Ovary (tissue), 9 donors: Measurements from ENCODE around the gene TRAPPC2L. TPM values are rescaled to one million over a fixed set of nuclear protein-coding genes. Genes with fewer than 3 reads are reported as not detected.

Experiments used
- DNase-seq, 5 donors: peaks; one replicate each; pipeline ENCODE4 v3.0.0-alpha.2; 2019 to 2020
- H3K27ac ChIP-seq, 2 donors: fragments of 200-600 bp; one replicate each; pipeline versions ENCODE4 v1.5.1 to v1.8.0; 2019 to 2022
- H3K27me3 ChIP-seq: fragments of 200-600 bp; one replicate; pipeline ENCODE4 v1.8.0; 2022
- H3K36me3 ChIP-seq: fragments of 200-600 bp; sonication (generic); one replicate; pipeline ENCODE4 v1.5.1; 2019
- H3K4me1 ChIP-seq: one replicate; pipeline ENCODE4 v1.8.1; 2013; ENCODE audit warnings: mild to moderate bottlenecking, moderate library complexity; ENCODE audit not compliant: insufficient read depth
- H3K4me3 ChIP-seq: fragments of 200-600 bp; sonication (generic); one replicate; pipeline ENCODE4 v1.5.1; 2017
- H3K9me3 ChIP-seq, 2 donors: fragments of 200-600 bp in 1 of 2; sonication (generic) in 1 of 2; one replicate each; pipeline versions ENCODE4 v1.5.1 to v1.8.1; 2013 to 2019; ENCODE audit warnings: mild to moderate bottlenecking in 1 of 2, moderate library complexity in 1 of 2
- EP300 ChIP-seq: sonication (generic); formaldehyde crosslinking; IDR thresholded peaks from one replicate; pipeline ENCODE4 v1.6.1; 2017; ENCODE audit warnings: antibody characterized with exemption
- POLR2A ChIP-seq: fragments of 450-650 bp; IDR thresholded peaks from one replicate; pipeline ENCODE4 v1.6.1; 2017; ENCODE audit warnings: antibody characterized with exemption, mild to moderate bottlenecking, moderate library complexity
- WGBS, 3 donors: extraction: QIAGEN DNeasy Blood & Tissue Kit in 1 of 3; methylation state at CpG; one replicate each; pipeline versions ENCODE4 v1.1.5 to v1.1.7; 2013 to 2017; 5-methylcytosine and 5-hydroxymethylcytosine counted together
- intact Hi-C, 4 donors: fragments of 100-400 bp; cut with DNase I; formaldehyde crosslinking; loops; one replicate each; pipeline versions ENCODE4 v1.11.0 to v1.15.1; 2022 to 2023
- polyA plus RNA-seq, 2 donors: library from polyadenylated mRNA; stranded (reverse); fragments of 200-250 nt in 1 of 2; fragments of 350-450 nt in 1 of 2; fragmentation: Illumina TruSeq in 1 of 2; extraction: RNeasy Lipid Tissue Mini Kit (QIAGEN cat#74804) in 1 of 2; gene quantifications; one replicate each; pipeline ENCODE4 v1.2.3, GENCODE V29; 2013 to 2014
- total RNA-seq, 7 donors: library from RNA; depleted of rRNA in 2 of 7; stranded (reverse); fragments of >200 nt in 2 of 7; fragmentation: NEBNext Ultra II Directional in 3 of 7; extraction: Animal tissue kit (Norgen Biotek cat#: 25700) in 3 of 7; gene quantifications; one replicate each; pipeline versions ENCODE4 v1.1.0 to v1.2.4, GENCODE V29; 2016 to 2023
- TF ChIP-seq, protein P1 (sequence below), 3 donors: fragments of 450-650 bp in 2 of 3; fragments of 200-600 bp in 1 of 3; IDR thresholded peaks; one replicate each; pipeline versions ENCODE4 v1.5.1 to v1.8.0; 2016 to 2022; ENCODE audit warnings: antibody characterized with exemption in 3 of 3, mild to moderate bottlenecking in 1 of 3
- donor health status: DM: no; HTN: no; CAD: no; lungs with moderate emphysema.
- donor health status: DM: no; HTN: no; CAD: no.
- donor health status: Bipolar disorder and iron deficiency.
- donor health status: DM: yes; HTN: yes; CAD: no.
- donor health status: DM: no; HTN: no; CAD: no.
- donor health status: DM: yes; HTN: yes; CAD: no.

The TRAPPC2L gene
- total and polyA plus RNA-seq, 9 donors, result 37.2 to 101 (median 58.6) TPM

DNA sequence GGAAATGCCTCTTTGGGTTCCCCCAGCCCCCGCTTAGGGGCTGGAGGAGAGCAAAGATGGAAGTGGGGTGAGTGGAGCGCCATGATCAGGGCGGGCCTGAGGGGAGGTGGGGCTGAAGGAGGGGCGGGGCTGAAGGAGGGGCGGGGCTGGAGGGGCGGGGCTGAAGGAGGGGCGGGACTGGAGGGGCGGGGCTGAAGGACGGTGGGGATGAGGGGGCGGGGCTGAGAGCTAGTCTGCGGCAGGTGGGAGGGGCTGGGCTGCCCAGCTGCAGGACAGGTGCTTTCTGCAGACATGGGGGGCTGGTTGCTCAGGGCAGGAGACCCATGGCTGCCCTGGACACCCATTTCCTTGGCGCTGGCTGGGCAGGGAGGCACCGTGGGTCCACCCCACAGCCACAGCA, 48.6 kb downstream of the TRAPPC2L start:
- intact Hi-C loops, result no loop called here
- Histone ChIP-seq H3K4me1 (no peaks in the 10 kb centered on the region), H3K4me3 (no peak overlapping the region), H3K27ac (no peak overlapping the region), H3K36me3 (no peaks in the 10 kb centered on the region), H3K9me3 (no peaks in the 10 kb centered on the region), H3K27me3 (no peaks in the 10 kb centered on the region)
- WGBS, 3 donors, result 23 to 40% (median 33%) methylated on average over 5 to 12 of the region's 13 CpGs
- no peak for DNase-seq
- TF ChIP-seq POLR2A (no peak), EP300 (no peak)
- TF ChIP-seq, protein P1, sequence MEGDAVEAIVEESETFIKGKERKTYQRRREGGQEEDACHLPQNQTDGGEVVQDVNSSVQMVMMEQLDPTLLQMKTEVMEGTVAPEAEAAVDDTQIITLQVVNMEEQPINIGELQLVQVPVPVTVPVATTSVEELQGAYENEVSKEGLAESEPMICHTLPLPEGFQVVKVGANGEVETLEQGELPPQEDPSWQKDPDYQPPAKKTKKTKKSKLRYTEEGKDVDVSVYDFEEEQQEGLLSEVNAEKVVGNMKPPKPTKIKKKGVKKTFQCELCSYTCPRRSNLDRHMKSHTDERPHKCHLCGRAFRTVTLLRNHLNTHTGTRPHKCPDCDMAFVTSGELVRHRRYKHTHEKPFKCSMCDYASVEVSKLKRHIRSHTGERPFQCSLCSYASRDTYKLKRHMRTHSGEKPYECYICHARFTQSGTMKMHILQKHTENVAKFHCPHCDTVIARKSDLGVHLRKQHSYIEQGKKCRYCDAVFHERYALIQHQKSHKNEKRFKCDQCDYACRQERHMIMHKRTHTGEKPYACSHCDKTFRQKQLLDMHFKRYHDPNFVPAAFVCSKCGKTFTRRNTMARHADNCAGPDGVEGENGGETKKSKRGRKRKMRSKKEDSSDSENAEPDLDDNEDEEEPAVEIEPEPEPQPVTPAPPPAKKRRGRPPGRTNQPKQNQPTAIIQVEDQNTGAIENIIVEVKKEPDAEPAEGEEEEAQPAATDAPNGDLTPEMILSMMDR (IDR thresholded peaks at IDR 0.05), result no peak

DNA sequence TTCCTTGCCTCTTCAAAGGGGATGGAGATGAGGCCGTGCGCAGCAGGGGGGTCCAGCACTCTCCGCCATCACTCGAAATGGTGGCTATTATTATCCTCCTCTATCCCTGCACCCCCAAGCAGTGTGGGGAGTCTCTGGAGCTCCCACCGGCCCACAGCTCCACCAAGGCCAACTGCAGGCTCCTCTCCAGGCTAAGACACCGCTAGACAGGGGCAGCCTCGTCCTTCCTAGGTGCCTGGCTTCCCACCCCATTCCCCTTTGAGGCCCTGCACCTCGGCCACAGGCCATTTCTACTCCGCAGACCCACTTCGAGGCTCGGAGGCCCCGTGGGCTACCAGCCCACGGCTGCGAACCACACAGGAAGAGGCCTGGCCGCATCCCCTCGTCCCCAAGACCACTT, 49.1 kb downstream of the TRAPPC2L start:
- 73 to 83% (median 74%) methylated on average over 14 to 16 of the region's 16 CpGs for WGBS, 3 donors
- H3K4me3 ChIP-seq, result no peak overlapping the region
- TF ChIP-seq POLR2A (no peak), EP300 (no peak)
- TF ChIP-seq, protein P1 (IDR thresholded peaks at IDR 0.05), result no peak
- H3K4me1 ChIP-seq, result no peaks in the 10 kb centered on the region
- intact Hi-C loops, result no loop called here
- no peak overlapping the region for H3K27ac ChIP-seq
- H3K36me3 ChIP-seq, result no peaks in the 10 kb centered on the region
- no peaks in the 10 kb centered on the region for H3K27me3 ChIP-seq
- no peak for DNase-seq
- H3K9me3 ChIP-seq, result no peaks in the 10 kb centered on the region

DNA sequence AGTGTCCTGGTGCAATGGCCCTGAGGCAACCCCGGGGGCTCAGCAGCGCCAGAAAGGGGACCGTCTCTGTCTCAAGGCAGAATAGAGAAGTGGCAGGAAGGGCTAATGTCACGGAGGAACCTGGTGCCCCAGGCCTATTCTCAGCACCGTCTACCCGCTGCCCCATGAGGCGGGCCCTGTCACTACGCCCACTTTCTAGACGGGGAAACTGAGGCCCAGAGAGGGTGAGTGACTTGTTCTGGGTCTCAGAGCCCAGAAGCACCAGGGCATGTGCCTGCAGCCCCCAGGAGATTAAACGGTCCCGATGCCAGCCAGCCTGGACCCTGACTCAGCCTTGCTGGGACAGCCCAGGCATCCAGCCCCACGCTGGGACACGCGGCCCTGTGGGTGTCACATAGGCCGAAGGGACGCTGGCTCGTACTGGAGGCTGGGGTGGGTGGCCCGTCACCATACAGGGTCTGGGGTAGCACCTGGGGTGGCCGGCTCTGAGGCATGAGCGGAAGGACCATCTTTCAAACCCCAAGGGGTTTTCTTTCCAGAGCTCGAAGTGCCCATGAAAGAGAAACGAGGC, 49.7 kb downstream of the TRAPPC2L start:
- H3K36me3 ChIP-seq, result no peaks in the 10 kb centered on the region
- WGBS, 3 donors, result 85 to 93% (median 89%) methylated on average over 22 of the region's 22 CpGs
- H3K4me1 ChIP-seq, result no peaks in the 10 kb centered on the region
- H3K27ac ChIP-seq, result no peak overlapping the region
- no peak for DNase-seq
- no peak for TF ChIP-seq POLR2A
- TF ChIP-seq, protein P1 (IDR thresholded peaks at IDR 0.05), result no peak
- no peak for TF ChIP-seq EP300
- H3K9me3 ChIP-seq, result no peaks in the 10 kb centered on the region
- intact Hi-C loops, result no loop called here
- no peaks in the 10 kb centered on the region for H3K27me3 ChIP-seq
- H3K4me3 ChIP-seq, result no peak overlapping the region

DNA sequence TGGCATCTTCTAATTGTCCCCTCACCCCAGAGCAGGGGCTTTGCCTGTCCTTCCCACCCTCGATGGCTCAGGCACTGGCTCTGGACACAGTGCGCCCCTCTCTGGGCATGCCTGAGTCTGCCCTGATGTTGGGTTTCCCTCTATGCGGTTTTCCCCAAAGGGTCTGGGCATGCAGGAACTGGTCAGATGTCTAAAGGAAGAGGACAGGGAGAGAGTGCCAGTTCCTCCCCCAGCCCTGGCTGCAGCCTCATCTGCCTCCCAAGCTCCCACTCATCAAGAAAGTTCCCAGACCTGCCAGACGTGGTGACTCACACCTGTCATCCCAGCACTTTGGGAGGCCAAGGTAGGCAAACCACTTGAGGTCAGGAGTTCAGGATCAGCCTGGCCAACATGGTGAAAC, 50.8 kb downstream of the TRAPPC2L start:
- intact Hi-C loops, result no loop called here
- Histone ChIP-seq H3K4me3 (no peak overlapping the region), H3K36me3 (no peaks in the 10 kb centered on the region), H3K27me3 (no peaks in the 10 kb centered on the region), H3K4me1 (no peaks in the 10 kb centered on the region), H3K9me3 (no peaks in the 10 kb centered on the region), H3K27ac (no peak overlapping the region)
- 65 to 81% (median 76%) methylated on average over 4 of the region's 4 CpGs for WGBS, 3 donors
- TF ChIP-seq POLR2A (no peak), EP300 (no peak)
- TF ChIP-seq, protein P1 (IDR thresholded peaks at IDR 0.05), result no peak
- DNase-seq, result no peak
